HFF-Myc (cell line): ENCODE measurements around the gene ITGB2.

Experiments used
- DNase-seq: peaks from one replicate; pipeline ENCODE4 v3.0.0-alpha.2; 2011; ENCODE audit warnings: low read depth; ENCODE audit errors: extremely low read depth
- H3K4me3 ChIP-seq: replicated peaks from 2 replicates; pipeline ENCODE4 v1.5.1; 2011; ENCODE audit warnings: low read depth, mild to moderate bottlenecking, control low read depth, low read length
- CTCF ChIP-seq: IDR thresholded peaks from 2 replicates; pipeline ENCODE4 v1.5.1; 2012; ENCODE audit warnings: mild to moderate bottlenecking, low read depth, low read length, control low read depth; ENCODE audit errors: missing control alignments

Gene ITGB2

GRCh38 chr21:44911068-44911383 lies 9.7 kb downstream of the ITGB2 start:
- no peak overlapping the region for H3K4me3 ChIP-seq
- TF ChIP-seq CTCF = no peak
- DNase-seq = no peak

- no peak for TF ChIP-seq CTCF
- no peak overlapping the region for H3K4me3 ChIP-seq
- DNase-seq = no peak
These were observed 10.3 kb downstream of the ITGB2 start for GRCh38 chr21:44910229-44911067.

GRCh38 chr21:44909719-44910118 lies 11.0 kb downstream of the ITGB2 start:
- DNase-seq = no peak
- H3K4me3 ChIP-seq = no peak overlapping the region
- no peak for TF ChIP-seq CTCF

GRCh38 chr21:44908908-44909307 lies 11.8 kb downstream of the ITGB2 start:
- no peak for TF ChIP-seq CTCF
- no peak for DNase-seq
- no peak overlapping the region for H3K4me3 ChIP-seq

GRCh38 chr21:44907966-44908895 lies 12.5 kb downstream of the ITGB2 start:
- TF ChIP-seq CTCF = no peak
- no peak overlapping the region for H3K4me3 ChIP-seq
- no peak for DNase-seq

- no peak overlapping the region for H3K4me3 ChIP-seq
- DNase-seq = no peak
- TF ChIP-seq CTCF = no peak
These were observed 13.3 kb downstream of the ITGB2 start for GRCh38 chr21:44907225-44907965.
